HG02798 (cell line): Measurements from ENCODE around the gene MKLN1.
"Not testable (repeated sequence)": the region's sequence is repeated elsewhere in the genome, so short reads cannot be mapped to it uniquely, and the experiment has no call there.

Source experiments
- ATAC-seq: cut with Tn5 transposase; IDR thresholded peaks from one replicate; pipeline ENCODE4 v1.9.1; 2021; ENCODE audit warnings: mild to moderate bottlenecking; ENCODE audit not compliant: unreplicated experiment, poor library complexity

Gene MKLN1

GRCh38 chr7:131307627-131308026 lies 20.0 kb upstream of the MKLN1 start:
- ATAC-seq = no peak

- ATAC-seq = no peak
Measured at GRCh38 chr7:131312838-131313237, 14.8 kb upstream of the MKLN1 start.

- ATAC-seq = no peak
Measured at GRCh38 chr7:131320603-131321002, 7.1 kb upstream of the MKLN1 start.

GRCh38 chr7:131321656-131322055 lies 6.0 kb upstream of the MKLN1 start:
- no peak for ATAC-seq

- ATAC-seq = no peak
Measured at GRCh38 chr7:131322061-131322460, 5.6 kb upstream of the MKLN1 start.

- ATAC-seq = no peak
Measured at GRCh38 chr7:131322861-131323260, 4.8 kb upstream of the MKLN1 start.

- no peak for ATAC-seq
Measured at GRCh38 chr7:131325179-131325840, 2.4 kb upstream of the MKLN1 start.

- no peak for ATAC-seq
Measured at GRCh38 chr7:131326576-131326975, 1.1 kb upstream of the MKLN1 start.

GRCh38 chr7:131327049-131327625 lies 539 bp upstream of the MKLN1 start:
- peak; percentile 2 for ATAC-seq

- no peak for ATAC-seq
Measured at GRCh38 chr7:131328377-131329175, 900 bp downstream of the MKLN1 start.

GRCh38 chr7:131329176-131329570 lies 1.5 kb downstream of the MKLN1 start:
- no peak for ATAC-seq

- no peak for ATAC-seq
Measured at GRCh38 chr7:131330299-131330698, 2.6 kb downstream of the MKLN1 start.

GRCh38 chr7:131331806-131332205 lies 4.1 kb downstream of the MKLN1 start:
- no peak for ATAC-seq

GRCh38 chr7:131332729-131333128 lies 5.1 kb downstream of the MKLN1 start:
- not testable (repeated sequence) for ATAC-seq

GRCh38 chr7:131335639-131336381 lies 8.1 kb downstream of the MKLN1 start:
- no peak for ATAC-seq

- ATAC-seq = no peak
Measured at GRCh38 chr7:131336956-131337355, 9.3 kb downstream of the MKLN1 start.

- ATAC-seq = no peak
Measured at GRCh38 chr7:131338173-131338572, 10.5 kb downstream of the MKLN1 start.

GRCh38 chr7:131338691-131339390 lies 11.2 kb downstream of the MKLN1 start:
- no peak for ATAC-seq

GRCh38 chr7:131341690-131342089 lies 14.0 kb downstream of the MKLN1 start:
- no peak for ATAC-seq

GRCh38 chr7:131342864-131343442 lies 15.3 kb downstream of the MKLN1 start:
- ATAC-seq = no peak
